Fibroblast of lung (primary cell): ENCODE results near the gene TMEM72. TPM values are rescaled to one million over a fixed set of nuclear protein-coding genes. Genes with fewer than 3 reads are reported as not detected.

Source experiments
- DNase-seq, 2 donors: peaks; one replicate each; pipeline versions ENCODE4 v3.0.0 to v3.0.0-alpha.2; 2010; ENCODE audit warnings: low read depth in 2 of 2
- H2AFZ ChIP-seq: 2 replicates; pipeline ENCODE4 v1.5.1; 2012; ENCODE audit warnings: low read length, control low read depth, inconsistent platforms
- H3K27ac ChIP-seq: 2 replicates; pipeline ENCODE4 v1.5.1; 2011; ENCODE audit warnings: low read length, control low read depth; ENCODE audit not compliant: insufficient read depth
- H3K27me3 ChIP-seq: 2 replicates; pipeline ENCODE4 v1.5.1; 2011; ENCODE audit warnings: mild to moderate bottlenecking, low read length; ENCODE audit not compliant: control insufficient read depth, insufficient read depth
- H3K36me3 ChIP-seq: 2 replicates; pipeline ENCODE4 v1.5.1; 2011; ENCODE audit warnings: low read length; ENCODE audit not compliant: control insufficient read depth, insufficient read depth
- H3K4me1 ChIP-seq: 2 replicates; pipeline ENCODE4 v1.5.1; 2011; ENCODE audit warnings: low read length; ENCODE audit not compliant: control insufficient read depth, insufficient read depth; ENCODE audit errors: extremely low read depth
- H3K4me2 ChIP-seq: 2 replicates; pipeline ENCODE4 v1.5.1; 2011; ENCODE audit warnings: low read length, control low read depth; ENCODE audit not compliant: insufficient read depth; ENCODE audit errors: extremely low read depth
- H3K4me3 ChIP-seq, 4 experiments: fragments of 200-600 bp in 1 of 4; sonication (generic) in 1 of 4; replicated peaks in 1 of 4; 2 replicates each; pipeline ENCODE4 v1.5.1; 2011 to 2016; ENCODE audit warnings: low read length in 4 of 4, low read depth in 3 of 4, mild to moderate bottlenecking in 3 of 4, control low read depth in 2 of 4, inconsistent platforms in 1 of 4, mixed read lengths in 1 of 4; ENCODE audit not compliant: insufficient read depth in 1 of 4; ENCODE audit errors: control extremely low read depth in 1 of 4
- H3K79me2 ChIP-seq: 2 replicates; pipeline ENCODE4 v1.5.1; 2012; ENCODE audit warnings: mild to moderate bottlenecking, low read length, inconsistent platforms; ENCODE audit not compliant: control insufficient read depth, insufficient read depth
- H3K9ac ChIP-seq: 2 replicates; pipeline ENCODE4 v1.5.1; 2011; ENCODE audit warnings: mild to moderate bottlenecking, low read length, control low read depth; ENCODE audit not compliant: insufficient read depth
- H3K9me3 ChIP-seq: 2 replicates; pipeline ENCODE4 v1.5.1; 2012; ENCODE audit warnings: low read depth, low read length; ENCODE audit not compliant: control insufficient read depth, insufficient read depth
- H4K20me1 ChIP-seq: 2 replicates; pipeline ENCODE4 v1.5.1; 2011; ENCODE audit warnings: low read length; ENCODE audit not compliant: control insufficient read depth, insufficient read depth; ENCODE audit errors: extremely low read depth
- CTCF ChIP-seq, 2 donors: IDR thresholded peaks in 1 of 2; conservative IDR thresholded peaks in 1 of 2; 1 replicate in 1 of 2; 2 replicates in 1 of 2; pipeline ENCODE4 v1.5.1; 2011 to 2012; ENCODE audit warnings: low read length in 2 of 2, control low read depth in 1 of 2, inconsistent platforms in 1 of 2, low read depth in 1 of 2, mild to moderate bottlenecking in 1 of 2
- EZH2 ChIP-seq: IDR thresholded peaks from 2 replicates; pipeline ENCODE4 v1.5.1; 2012; ENCODE audit warnings: low read length, control low read depth, mild to moderate bottlenecking; ENCODE audit errors: missing control alignments
- polyA plus RNA-seq, 2 donors: library from polyadenylated mRNA; depleted of rRNA in 1 of 2; stranded (reverse) in 1 of 2; unstranded in 1 of 2; fragments of >200 nt; gene quantifications; 2 replicates each; pipeline ENCODE4 v1.2.1, GENCODE V29; 2011 to 2012; ENCODE audit warnings: missing spikeins in 1 of 2
- total RNA-seq: library from RNA; depleted of rRNA; stranded (reverse); fragments of >200 nt; gene quantifications from 2 replicates; pipeline ENCODE4 v1.2.1, GENCODE V29; 2014

Gene TMEM72
- total and polyA plus RNA-seq, 2 donors (not counting 1 experiment from before 2014, with no cell fraction given), result not detected

- no peak for TF ChIP-seq EZH2
- TF ChIP-seq CTCF (conservative IDR thresholded peaks at IDR 0.05 in 1 of 2, IDR thresholded peaks at IDR 0.05 in 1 of 2; ENCODE audit: low read depth in 1 of 2, low read length in 2 of 2), result no peak
- no peaks in the 10 kb centered on the region for H4K20me1 ChIP-seq
- no peak overlapping the region for H3K4me2 ChIP-seq
- no peaks in the 10 kb centered on the region for H3K27me3 ChIP-seq
- peaks cover 38% of the 10 kb centered on the region for H3K4me1 ChIP-seq
- DNase-seq, result no peak
- H3K9me3 ChIP-seq, result no peaks in the 10 kb centered on the region
- no peaks in the 10 kb centered on the region for H3K36me3 ChIP-seq
- H3K4me3 ChIP-seq, result no peak overlapping the region
- H3K9ac ChIP-seq, result no peak overlapping the region
- H2AFZ ChIP-seq, result no peak overlapping the region
- H3K79me2 ChIP-seq, result peaks cover 2% of the 10 kb centered on the region
- H3K27ac ChIP-seq, result no peak overlapping the region
These were observed 72.1 kb downstream of the TMEM72 start for GRCh38 chr10:44983066-44983894.

GRCh38 chr10:44983895-44984278, 72.8 kb downstream of the TMEM72 start:
- Histone ChIP-seq H3K9ac (no peak overlapping the region), H3K36me3 (no peaks in the 10 kb centered on the region), H3K4me2 (no peak overlapping the region), H3K27ac (no peak overlapping the region), H3K4me1 (peaks cover 34% of the 10 kb centered on the region), H3K9me3 (no peaks in the 10 kb centered on the region), H3K4me3 (no peak overlapping the region), H3K79me2 (no peaks in the 10 kb centered on the region), H3K27me3 (no peaks in the 10 kb centered on the region), H4K20me1 (no peaks in the 10 kb centered on the region), H2AFZ (no peak overlapping the region)
- no peak for DNase-seq
- TF ChIP-seq CTCF (conservative IDR thresholded peaks at IDR 0.05 in 1 of 2, IDR thresholded peaks at IDR 0.05 in 1 of 2; ENCODE audit: low read depth in 1 of 2, low read length in 2 of 2), result no peak
- TF ChIP-seq EZH2, result no peak

GRCh38 chr10:44984671-44985101, 73.5 kb downstream of the TMEM72 start:
- H3K4me3 ChIP-seq, result no peak overlapping the region
- H3K9ac ChIP-seq, result no peak overlapping the region
- TF ChIP-seq EZH2, result no peak
- TF ChIP-seq CTCF (conservative IDR thresholded peaks at IDR 0.05 in 1 of 2, IDR thresholded peaks at IDR 0.05 in 1 of 2; ENCODE audit: low read depth in 1 of 2, low read length in 2 of 2), result no peak
- no peaks in the 10 kb centered on the region for H4K20me1 ChIP-seq
- no peak for DNase-seq
- H3K9me3 ChIP-seq, result no peaks in the 10 kb centered on the region
- no peak overlapping the region for H3K27ac ChIP-seq
- no peaks in the 10 kb centered on the region for H3K79me2 ChIP-seq
- peaks cover 28% of the 10 kb centered on the region for H3K4me1 ChIP-seq
- H2AFZ ChIP-seq, result no peak overlapping the region
- H3K27me3 ChIP-seq, result no peaks in the 10 kb centered on the region
- H3K4me2 ChIP-seq, result no peak overlapping the region
- H3K36me3 ChIP-seq, result no peaks in the 10 kb centered on the region
